GM19328 (cell line): ENCODE results near the gene SPRED2.

Experiments used
- ATAC-seq: cut with Tn5 transposase; IDR thresholded peaks from one replicate; pipeline ENCODE4 v1.9.1; 2021; ENCODE audit warnings: mild to moderate bottlenecking, moderate library complexity; ENCODE audit not compliant: unreplicated experiment

SPRED2 gene

DNA sequence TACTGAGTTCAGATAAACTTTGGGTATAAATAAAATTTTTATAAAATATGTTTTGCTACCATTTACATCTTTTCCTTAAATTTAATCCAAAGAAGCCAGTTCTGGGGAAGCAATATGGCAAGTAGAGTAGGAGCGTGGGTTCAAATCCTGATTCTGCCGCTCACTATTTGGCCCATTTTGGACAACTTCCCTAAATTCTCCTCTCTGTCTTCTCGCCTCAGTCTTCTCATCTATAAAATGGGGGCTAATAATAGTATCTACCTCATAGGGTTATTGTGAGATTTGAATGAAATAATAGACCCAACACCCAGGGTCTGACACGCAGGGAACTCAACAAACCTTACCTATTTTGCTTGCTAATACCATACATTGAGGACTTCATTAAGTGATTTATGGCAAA is 145.0 kb downstream of the SPRED2 start:
- ATAC-seq = no peak

DNA sequence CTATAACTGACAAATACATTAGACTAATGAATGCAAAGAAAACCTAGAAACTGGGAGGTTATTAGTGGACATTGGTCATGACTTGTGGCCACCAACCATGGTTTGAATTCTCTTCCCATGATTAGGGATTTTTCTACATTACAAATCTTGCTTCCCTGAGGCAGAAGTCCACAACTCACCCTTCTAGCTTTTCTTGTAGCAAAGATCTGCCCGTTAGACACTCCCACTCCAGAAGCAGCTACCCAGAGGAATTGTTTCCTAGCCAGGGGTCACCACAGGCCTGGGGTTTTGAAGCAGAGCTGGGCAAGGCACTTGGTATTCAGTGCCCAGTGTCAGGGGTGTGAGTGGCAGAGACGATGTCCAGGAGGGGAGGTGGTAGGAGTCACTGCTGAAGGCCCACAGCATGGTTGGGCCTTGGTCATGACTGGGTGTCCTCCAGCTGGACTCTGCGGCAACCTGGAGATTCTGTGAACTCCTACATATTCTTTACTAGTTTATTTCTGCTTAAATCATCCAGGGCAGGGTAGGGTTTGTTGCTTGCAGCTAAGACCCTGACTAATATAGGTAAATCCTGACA is 149.8 kb downstream of the SPRED2 start:
- no peak for ATAC-seq

DNA sequence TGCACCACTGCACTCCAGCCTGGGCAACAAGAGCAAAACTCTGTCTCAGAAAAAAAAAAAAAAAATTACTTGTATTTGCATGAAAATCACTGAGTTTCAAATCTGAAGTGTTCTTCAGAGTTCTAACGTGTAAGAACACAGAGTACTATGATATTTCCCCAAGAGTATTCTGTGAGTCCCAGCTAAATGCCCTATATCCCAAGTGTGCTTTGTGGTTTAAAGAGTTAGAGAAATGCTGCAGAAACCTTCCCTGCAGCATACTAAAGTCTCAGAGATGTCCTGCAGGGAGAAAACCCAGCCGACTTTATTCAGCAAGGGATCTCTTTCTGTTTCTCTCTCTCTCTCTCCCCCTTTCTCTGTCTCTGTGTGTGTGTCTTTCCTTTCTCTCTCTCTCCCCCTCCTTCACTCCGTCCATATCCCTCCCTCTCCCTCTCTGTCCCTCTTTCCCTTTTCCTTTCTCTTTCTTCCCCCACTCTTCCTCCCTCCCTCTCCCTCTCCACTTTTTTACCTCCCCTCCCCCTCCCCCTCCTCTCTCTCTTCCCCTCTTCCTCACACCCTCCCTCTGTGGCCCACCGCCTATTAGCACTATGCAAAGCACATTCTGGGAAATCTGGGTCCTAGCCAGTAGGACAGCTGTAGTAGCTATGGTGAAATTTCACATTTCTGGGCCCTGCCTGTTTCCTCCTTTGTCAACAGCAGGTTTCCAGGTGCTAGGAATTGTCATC is 150.6 kb downstream of the SPRED2 start:
- no peak for ATAC-seq

DNA sequence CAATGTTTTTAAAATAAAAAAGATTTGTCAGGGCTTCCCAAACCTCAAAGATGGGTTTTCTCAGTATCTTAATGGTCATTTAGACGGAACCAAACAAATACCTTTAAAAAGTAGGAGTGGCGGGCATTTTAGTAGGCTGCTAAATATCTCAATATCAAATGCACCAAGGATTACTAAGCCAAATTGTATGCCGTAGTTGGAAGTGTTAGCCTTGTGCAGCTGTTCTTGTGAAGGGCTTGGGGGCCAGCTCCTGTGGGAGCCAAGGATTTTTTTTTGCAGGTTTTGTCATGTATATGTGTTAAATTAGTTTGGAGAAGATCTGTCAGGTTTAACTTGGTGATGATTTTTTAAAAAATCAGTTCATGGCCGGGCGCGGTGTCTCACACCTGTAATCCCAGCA is 152.6 kb downstream of the SPRED2 start:
- no peak for ATAC-seq

DNA sequence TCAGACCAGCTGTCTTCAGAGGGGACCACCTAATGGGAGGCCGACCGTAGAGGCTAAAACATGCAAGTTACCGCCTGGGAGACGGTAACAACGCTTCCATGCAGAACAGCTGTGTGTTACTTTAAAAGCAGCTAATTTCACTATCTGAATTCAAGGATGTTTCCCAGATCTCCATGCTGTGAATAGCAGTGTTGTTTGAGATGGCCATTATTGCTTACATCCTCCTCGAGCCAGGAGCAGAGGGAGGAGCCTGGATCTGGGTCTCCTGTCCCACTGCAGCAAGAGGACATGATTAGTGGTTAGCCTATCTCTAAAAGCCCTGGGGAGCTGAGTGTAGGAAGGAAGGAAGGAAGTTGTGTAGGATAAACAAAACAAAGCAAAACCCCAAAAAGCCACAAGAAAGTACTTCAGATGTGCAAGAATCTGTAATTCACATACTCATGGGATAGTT is 153.8 kb downstream of the SPRED2 start:
- no peak for ATAC-seq

DNA sequence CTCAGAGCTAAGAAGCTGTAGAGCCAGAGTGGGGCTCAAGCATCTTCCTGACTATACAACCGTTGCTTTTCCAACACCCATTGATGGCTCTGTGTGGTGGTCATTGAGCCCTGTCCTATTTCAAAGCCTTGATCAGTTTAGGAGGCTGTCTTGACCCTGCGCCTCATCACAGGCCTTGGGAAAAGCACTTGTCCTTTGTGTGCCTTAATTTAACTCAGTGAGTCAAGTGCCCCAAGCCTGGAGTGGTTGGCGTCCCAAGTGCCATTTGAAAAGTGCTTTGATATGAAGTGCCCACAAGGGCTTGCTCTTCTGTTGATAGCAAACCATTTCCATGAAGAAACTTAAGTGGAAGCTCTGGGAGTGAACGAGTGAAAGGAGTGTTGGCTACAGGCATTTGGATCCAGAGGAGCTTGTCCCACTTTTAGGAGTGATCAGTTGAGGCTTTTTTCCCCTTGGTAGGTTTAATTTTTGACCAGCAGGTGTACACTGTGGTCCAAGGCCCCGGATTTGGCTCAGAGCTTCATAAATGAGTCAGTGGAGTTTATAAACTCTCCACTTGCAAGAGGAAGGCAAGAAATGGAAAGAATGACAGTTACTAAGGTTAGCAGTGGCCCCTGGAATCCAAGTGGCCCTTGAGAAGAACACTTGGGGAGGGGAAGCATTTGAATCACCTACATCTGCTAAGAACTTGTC is 154.5 kb downstream of the SPRED2 start:
- ATAC-seq = no peak

DNA sequence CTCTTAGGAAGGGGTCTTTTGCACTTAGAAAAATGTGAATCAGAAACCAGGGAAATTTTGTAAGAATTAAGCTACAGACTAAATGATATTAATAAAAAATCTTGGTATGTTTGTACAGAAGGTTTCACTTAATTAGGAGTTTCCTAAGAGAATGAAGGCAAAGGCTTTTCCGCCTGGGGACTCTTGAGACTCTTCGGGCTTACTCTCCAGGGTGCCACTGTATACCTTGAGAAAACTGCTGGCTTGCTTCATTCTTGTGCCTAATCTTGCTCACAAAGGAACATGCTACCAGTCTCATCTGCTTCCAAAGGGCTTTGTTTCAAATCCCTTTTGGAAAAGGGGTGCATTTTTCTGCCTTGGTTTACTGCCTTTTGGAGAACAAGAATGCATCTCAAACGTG is 155.3 kb downstream of the SPRED2 start:
- no peak for ATAC-seq

DNA sequence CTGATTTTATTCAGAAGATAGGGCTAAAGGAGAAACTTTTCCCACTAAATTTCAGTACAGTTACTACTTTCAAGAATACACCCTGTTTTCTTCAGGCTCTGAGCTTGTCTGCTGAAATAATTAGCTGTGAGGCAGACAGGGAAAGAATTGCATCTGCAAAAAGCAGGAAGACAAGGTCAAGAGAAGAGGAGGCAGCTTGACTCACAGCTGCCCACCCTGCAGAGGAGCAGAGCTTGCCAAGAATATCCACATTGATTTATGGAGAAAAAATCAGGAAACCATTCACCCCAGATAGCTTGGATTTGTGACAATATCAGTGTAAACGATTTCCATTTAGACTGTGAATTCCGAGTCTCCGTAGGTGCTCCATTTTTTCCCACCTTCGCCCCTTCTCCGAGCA is 155.8 kb downstream of the SPRED2 start:
- no peak for ATAC-seq

DNA sequence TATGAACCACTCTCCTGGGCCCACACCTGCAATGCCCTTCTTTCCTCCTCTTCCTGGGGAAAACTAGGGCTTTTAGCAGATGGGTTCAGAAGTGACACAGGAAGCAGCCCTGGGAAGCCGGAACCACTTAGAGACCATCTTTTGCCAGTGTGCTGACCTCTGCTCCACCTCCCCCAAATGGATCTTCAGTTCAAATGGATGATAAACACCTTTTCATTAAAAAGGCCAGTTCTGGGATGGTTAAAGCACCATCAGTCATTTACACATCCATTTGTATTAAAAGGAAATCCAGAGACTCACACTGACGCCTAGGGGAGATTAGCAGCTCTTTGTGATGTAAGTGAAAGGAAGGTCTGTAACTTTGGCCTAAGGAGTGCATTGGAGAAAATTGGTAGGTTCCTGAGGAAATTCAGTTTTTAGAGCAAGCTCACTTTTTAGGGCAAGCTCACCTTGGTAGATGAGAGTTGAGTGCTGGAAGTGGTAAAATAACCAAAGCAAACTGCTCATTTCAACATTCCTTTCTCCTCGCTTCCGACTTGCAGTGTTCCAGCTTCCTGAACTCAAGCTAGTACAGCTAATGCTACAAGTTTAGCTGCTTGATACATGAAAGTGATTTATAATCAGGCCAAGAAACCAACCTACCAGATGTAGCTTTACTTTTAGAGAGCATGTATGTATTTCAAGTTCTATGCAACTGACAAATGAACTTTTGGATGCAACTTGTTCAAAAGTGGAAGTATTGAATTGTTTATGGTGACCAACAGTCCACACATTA is 157.1 kb downstream of the SPRED2 start:
- ATAC-seq = no peak

DNA sequence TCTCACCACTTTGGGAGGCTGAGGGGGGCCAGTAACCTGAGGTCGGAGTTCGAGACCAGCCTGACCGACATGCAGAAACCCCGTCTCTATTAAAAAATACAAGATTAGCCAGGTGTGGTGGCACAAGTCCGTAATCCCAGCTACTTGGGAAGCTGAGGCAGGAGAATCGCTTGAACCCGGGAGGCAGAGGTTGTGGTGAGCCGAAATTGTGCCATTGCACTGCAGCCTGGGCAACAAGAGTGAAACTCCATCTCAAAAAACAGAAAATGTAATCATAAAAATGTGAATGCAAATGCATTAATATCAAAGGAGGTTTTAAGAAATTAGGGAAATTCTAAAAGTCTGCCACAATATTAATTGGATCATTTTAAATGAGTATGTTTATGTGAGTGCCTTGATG is 159.1 kb downstream of the SPRED2 start:
- ATAC-seq = no peak

DNA sequence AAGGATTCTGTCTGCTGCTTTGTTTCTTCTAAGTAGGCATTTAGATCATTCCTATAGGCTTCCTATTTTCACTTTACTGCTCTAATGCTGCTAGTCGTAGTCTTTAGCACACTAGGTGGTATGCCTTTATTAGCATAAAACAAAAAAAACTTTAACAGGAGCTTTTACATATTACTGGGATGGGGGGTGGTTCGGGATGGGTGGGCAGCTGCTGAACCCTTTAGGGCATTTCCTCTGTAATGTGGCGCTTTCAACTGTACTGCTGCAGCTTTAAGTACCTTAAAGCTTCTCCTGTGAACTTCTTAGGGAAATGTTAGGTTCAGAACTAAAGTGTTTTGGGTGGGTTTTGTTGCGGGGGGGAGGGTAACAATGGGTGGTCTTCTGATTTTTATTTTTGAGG is 163.4 kb downstream of the SPRED2 start:
- no peak for ATAC-seq

DNA sequence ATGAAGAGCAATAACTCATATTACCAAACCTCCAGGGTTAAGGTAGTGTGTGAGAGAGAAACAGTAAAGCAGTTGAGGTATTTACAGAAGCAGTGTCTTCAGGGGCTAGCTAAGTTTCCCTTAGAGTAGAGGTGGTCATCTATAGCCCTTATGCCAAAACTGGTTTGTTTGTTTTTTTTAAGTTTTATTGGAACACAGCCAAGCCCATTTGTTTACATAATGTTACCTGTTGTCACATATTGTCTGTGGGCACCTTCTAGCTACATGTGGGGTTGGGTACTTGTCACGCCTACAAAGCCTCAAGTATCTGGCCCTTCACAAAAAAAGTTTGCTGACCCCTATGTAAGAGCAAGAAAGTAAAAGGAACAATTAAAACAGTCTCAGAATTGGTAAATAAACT is 165.4 kb downstream of the SPRED2 start:
- ATAC-seq = no peak

DNA sequence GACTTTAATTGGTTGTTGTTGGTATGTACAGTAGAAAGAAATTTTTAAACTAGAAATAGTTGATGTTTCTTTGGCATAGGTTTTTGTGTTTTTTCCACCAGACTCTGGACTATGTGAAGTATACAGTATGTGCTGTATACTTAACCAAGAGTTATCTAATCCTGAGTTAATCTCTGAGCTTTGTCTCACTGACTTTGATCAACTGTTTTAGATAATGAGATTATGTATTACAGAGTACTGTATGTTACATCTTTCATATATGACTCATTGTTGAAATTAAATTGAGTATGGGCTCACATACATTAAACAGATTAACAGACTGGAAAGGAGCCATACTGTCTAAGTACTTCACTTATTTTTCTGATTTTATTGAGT is 166.7 kb downstream of the SPRED2 start:
- ATAC-seq = no peak

DNA sequence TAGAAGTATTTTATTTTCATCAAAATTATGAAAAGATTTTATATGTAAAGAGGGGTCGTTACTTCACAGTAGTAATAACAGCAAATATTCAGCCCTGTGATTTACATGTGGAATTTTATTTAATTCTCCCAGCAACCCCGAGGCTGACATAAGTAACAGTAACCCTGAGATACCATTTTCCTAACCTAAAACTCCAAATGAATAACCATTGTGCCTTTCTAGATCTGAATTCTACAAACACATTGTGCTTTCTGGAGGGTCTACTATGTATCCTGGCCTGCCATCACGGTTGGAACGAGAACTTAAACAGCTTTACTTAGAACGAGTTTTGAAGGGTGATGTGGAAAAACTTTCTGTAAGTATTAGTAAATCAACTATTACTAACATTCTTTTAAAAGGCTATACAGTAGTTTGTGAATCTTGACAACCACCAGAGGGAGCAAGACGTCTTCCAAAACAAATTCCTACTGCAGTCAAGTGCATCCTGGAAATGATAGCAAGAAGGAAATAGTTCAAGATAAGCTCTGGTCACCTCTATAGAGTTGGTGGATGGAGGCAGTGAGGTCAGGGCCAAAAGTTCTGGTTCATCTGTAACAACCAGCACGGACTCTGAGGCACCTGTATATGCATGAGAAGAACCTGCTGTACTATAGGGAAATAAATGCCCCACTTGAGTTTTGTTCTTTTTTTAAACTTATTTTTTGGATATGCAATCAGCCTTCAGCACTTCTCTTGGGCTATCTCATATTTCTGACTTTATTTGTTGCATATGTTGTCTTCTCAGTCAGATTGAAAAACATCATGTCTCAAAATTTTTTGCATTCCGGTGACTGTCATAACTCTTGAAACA is 167.4 kb downstream of the SPRED2 start:
- ATAC-seq = no peak

DNA sequence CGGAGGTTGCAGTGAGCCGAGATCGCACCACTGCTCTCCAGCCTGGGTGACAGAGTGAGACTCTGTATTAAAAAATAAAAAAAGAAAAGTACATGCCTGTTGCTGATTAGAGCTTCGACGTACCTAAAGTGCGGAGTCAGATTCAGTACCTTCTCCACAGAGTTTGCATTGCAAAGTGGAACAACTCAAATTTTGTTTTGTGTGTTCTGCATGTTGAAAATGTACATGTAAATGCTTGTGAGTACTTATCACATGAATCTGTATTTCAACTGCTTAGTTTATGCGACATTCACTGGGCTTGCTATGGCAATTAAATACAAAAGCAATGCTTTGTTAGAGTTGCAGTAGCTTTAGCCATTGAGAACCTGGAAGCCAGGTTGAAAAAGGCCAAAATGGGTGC is 168.4 kb downstream of the SPRED2 start:
- no peak for ATAC-seq

DNA sequence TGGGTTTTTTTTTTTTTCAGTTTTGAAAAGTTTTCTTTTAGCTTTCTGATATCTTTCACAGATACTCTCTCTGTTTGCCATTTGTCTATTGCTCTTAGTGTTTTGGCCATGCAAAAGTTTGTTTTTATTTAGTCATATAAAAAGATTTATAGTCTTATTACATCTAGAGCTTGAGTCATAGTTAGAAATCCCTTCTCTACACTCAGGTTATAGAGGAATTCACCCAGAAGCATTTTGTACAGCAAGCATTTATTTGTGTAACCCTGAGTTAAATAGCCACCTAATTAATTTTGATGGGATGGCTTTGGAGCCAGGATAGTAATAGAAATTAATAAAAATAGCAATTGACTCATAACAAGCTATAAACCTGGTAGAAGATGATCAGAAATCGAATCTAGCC is 169.1 kb downstream of the SPRED2 start:
- no peak for ATAC-seq

DNA sequence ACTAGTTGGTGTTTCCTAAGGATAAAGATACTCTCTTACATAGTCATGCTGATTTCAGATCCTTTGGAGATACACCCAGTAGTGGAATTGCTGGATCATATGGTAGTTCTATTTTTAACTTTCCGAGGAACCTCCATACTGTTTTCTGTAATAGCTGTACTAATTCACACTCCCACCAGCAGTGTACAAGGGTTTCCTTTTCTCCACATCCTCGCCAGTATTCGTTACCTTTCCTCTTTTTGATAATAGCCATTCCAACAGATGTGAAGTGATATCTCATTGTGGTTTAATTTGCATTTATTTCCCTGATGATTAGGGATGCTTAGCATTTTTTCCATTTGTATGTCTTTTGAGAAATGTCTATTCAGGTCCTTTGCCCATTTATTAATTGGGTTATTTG is 170.7 kb downstream of the SPRED2 start:
- no peak for ATAC-seq
